ENCODE results near the gene KRTAP5-3.

DNA sequence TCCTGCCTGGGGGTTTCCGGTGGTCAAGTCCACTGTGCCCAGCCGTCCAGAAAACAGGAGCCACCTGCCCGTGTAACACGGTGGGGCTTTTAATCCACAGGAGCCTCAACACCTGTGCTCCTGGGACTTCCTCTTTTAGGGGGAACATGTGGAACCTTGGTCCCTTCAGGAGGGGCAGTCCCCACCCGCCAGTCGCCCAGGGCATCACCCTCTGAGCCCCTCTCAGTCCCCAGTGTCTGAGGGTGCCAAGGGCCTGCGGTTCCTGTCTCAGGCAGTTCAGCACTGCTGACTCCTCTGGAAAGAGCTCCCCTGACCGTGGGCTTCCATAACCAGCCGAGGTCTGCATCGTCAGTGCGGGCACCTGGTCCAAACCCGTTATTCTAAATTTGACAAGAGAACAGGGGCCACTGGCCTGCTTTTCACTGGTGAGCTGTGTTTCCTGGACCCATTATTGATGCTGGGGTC, 37.1 kb upstream of the KRTAP5-3 start:
- TF ChIP-seq, protein P1, sequence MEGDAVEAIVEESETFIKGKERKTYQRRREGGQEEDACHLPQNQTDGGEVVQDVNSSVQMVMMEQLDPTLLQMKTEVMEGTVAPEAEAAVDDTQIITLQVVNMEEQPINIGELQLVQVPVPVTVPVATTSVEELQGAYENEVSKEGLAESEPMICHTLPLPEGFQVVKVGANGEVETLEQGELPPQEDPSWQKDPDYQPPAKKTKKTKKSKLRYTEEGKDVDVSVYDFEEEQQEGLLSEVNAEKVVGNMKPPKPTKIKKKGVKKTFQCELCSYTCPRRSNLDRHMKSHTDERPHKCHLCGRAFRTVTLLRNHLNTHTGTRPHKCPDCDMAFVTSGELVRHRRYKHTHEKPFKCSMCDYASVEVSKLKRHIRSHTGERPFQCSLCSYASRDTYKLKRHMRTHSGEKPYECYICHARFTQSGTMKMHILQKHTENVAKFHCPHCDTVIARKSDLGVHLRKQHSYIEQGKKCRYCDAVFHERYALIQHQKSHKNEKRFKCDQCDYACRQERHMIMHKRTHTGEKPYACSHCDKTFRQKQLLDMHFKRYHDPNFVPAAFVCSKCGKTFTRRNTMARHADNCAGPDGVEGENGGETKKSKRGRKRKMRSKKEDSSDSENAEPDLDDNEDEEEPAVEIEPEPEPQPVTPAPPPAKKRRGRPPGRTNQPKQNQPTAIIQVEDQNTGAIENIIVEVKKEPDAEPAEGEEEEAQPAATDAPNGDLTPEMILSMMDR (IDR thresholded peaks at IDR 0.05; ENCODE audit: low read depth, low read length), result no peak
- TF ChIP-seq, protein P2, sequence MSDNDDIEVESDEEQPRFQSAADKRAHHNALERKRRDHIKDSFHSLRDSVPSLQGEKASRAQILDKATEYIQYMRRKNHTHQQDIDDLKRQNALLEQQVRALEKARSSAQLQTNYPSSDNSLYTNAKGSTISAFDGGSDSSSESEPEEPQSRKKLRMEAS (IDR thresholded peaks at IDR 0.05; ENCODE audit: low read depth, low read length), result no peak
- TF ChIP-seq POLR2A (IDR thresholded peaks at IDR 0.05; ENCODE audit: extremely low read depth, insufficient read length), result no peak
